M059J (cell line): ENCODE data around the gene C2. TPM values are rescaled to one million over a fixed set of nuclear protein-coding genes. Genes with fewer than 3 reads are reported as not detected.
A peak's percentile ranks its signal among the peaks of the same experiment; 100 is the strongest.

ENCODE experiments used
- DNase-seq: peaks from one replicate; pipeline ENCODE4 v3.0.0-alpha.2; 2012; ENCODE audit warnings: low read depth
- total RNA-seq: library from RNA; depleted of rRNA; stranded (reverse); fragments of >200 nt; shearing (Covaris generic); gene quantifications from 2 replicates; pipeline ENCODE4 v1.2.3, GENCODE V29; 2014; rRNA removed

C2 gene
- total RNA-seq = 2.9 and 3.3 TPM in 2 replicates

DNA sequence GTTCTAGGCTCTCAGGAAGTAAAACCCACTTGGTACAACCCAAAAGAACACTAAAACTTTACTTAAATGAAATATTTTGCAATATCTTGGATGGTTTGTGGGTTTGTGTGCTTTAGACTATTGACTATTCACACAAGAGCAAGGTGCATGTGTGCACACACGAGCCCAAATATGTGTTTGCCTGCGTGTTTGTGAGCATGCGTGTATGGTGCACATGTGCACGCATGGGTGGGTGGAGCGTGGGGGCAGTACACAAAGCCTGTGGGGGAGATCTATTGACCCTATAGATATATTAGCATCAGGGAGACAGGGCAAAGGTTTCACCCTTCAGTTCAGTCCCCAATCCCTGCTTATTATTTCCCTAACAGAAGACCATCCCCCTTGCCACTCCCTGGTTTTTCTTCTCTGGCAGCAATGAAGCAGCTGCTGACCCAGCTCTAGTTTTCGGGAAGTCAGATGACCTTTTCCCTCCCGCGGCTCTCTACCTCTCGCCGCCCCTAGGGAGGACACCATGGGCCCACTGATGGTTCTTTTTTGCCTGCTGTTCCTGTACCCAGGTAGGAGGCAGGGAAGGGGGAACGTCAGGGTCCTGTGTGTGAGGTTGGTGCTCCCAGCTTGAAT is at the start of gene C2:
C2 (plus strand) TSS at position 476 of the 621 bp plus-strand sequence; CDS start at position 512, 36 bp downstream.
- no peak for DNase-seq

DNA sequence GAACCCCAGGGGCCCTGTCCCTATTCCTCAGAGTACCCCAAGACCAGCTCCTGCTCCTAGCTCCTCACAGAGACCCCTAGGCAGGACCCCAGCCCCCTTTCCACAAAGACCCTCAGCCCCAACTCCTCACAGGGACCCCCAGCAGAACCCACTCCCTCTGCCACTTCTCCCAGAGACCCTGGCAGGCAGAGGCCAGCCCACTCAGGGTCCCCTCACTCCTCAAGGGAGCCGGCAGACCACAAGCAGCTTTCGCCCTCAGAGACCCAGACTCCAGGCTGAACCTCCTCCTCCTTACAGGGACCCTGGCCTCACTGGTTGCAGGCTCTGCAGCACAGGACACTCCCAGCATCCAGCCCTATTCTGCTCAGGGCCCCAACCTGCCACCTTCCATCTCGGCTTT is 49.3 kb upstream of the C2 start:
- DNase-seq = no peak

DNA sequence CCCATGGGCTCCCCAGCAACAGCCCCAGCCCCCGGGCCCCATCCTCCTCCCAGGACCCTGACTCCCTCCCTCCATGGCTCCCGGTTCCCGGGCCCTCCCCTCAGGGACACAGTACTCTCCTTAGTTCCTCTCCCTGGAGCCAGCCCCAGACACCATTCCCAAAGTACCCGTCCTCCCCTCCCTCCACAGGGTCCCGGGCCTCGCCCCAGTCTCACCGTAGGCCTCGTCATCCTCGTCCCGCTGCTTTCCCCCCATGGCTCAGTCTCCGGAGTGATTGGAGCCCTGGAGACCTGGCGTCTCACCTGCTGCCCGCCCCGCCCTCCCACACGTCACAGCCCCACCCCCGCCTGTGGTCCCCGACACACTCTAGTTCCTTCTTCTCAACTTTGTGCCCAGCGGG is 48.8 kb upstream of the C2 start, which contains the start of gene SLC44A4:
SLC44A4 (minus strand) TSS at position 272 of the 400 bp plus-strand sequence; CDS start at position 255, 17 bp downstream.
- no peak for DNase-seq

DNA sequence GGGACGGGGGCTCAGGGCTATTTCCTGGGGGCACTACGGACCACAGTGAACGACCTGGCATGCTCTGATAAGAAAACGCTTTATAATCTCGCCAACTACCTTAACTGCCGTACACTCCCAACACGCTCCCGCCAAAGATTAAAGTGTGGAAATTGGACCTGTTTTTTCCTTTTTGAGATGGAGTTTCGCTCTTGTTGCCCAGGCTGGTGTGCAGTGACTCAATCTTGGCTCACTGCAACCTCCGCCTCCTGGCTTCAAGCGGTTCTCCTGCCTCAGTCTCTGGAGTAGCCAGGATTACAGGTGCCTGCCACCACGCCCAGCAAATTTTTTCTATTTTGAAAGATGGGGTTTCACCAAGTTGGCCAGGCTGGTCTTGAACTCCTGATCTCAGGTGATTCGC is 48.4 kb upstream of the C2 start:
- no peak for DNase-seq

DNA sequence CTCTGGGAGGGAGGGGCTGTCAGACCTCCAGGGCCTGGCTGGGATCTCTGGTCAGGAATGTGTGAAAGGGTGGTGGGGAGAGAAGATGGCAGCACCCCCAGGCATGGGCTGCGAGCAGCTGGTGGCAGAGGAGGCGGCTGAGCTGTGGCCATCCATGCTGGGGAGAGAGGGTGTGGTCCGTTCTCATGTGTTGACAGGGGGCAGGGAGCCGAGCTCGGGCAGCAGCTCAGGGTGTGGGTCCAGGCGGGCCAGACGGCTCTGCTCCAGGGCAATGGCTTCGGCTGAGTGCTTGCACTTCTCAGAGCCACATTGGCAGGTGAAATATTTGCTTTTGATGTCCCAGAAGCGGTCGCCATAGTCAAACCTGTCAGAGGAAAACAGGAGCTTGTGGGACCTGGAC is 47.6 kb upstream of the C2 start:
- DNase-seq = no peak

DNA sequence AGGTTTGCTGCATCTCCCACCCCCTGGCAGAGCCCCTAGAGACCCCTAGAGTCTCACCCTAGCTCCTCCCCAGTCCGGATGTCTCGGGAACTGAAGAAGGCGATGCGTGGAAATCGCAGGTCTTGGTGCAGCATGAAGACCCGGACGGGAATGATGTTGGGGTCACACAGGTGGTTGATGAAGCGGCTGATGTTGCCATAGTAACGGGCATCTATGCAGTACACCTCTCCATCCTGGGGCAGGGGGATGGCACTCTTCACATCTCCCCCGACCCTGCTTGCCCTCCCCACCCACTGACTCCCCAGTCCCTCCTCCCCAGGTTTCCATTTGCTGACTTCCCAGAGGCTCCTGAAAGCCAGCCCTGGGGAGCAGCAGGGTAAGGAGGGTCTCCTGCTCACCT is 46.9 kb upstream of the C2 start:
- no peak for DNase-seq

DNA sequence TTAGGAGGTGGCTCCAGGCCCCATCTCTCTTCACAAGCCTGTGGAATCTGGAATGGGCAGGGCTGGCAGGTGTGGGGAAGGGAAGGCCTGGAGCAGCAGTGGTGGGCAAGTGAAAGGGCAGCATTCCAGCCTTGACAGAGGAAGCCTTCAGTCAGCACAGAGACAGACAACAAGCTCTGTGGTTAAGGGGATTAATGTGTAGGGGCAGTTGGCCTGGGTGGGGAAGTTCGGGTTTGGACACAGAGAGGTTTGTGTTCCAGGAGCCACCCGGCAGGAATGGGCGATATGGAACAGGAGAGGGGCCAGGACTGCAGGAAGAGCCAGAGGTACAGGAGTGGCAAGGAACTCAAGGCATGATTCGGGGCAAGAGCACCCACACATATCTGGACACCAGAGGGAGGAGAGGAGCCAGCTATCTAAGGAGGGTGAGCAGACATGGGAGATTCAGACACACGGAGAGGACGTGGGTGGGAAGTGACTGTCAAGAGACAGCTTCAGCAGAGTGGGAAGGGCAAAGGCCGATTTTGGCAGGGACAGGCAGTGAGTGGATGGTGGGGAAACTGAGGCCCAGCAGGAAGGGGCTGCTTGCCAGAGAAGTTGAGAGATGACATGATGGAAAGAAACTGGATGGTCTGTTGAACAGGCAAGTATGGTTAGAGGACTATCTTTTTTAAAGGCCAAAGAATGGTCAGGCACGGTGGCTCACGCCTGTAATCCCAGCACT is 46.2 kb upstream of the C2 start:
- no peak for DNase-seq

DNA sequence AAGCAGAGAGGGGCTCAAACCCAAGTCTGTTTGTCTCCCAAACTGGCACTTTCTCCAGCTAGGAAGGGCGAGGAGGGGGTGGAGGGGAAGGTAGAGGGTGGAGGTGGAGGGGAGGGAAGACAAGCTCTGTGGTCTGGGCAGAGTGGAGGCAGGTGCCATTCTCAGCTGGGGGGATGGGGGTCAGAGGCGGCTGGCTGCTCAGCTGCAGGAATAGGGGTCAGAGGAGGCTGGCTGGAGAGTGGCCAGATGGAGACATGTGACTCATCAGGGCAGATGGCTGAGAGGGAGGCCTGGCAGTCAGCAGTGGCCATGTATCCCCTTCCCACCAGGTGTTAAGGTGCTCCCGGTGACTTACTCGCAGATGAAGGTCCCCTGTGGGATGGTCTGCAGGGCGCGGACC is 45.2 kb upstream of the C2 start:
- peak; percentile 58 for DNase-seq

DNA sequence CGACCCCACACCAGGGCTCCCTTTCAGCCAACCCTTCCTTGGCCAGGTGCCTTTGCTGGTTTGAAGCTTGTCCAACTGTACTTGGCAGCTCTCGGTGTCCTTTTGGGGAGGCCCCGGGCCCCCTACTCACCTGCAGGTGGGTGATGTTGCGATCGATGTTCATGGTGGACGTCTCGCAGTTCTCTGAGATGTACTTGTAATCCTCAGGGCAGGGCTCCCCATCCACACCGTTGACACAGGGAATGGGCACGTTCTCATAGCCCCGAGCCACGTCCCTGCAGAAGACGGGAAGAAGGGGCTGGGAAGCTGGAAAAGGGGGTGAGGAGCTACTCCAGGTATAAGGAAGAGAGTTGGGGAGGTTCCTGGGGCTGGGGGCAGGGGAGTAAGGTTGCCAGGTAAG is 43.8 kb upstream of the C2 start:
- no peak for DNase-seq

DNA sequence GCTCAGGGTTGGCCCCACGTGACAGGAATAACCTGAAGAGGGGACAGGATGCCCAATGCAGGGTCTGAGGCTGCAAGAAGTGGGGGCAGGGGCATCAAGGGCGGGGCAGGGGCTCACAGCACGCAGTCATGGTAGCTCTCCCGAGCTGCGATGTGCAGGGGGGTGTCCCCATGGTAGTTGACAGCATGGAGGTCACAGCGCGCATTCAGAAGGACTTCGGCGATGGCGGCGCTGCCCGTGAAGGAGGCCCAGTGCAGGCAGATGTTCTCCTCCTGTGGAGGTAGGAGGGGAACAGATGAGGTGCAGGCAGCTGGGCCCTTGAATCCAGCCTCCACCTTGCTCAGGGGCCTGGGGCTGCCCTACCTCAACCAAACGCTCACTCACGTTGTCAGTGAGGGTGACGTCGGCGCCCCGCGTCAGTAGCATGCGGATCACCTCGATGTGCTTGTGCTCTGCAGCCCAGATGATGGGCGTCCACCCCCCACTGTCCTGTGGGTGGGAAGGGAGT is 42.9 kb upstream of the C2 start:
- DNase-seq = no peak

DNA sequence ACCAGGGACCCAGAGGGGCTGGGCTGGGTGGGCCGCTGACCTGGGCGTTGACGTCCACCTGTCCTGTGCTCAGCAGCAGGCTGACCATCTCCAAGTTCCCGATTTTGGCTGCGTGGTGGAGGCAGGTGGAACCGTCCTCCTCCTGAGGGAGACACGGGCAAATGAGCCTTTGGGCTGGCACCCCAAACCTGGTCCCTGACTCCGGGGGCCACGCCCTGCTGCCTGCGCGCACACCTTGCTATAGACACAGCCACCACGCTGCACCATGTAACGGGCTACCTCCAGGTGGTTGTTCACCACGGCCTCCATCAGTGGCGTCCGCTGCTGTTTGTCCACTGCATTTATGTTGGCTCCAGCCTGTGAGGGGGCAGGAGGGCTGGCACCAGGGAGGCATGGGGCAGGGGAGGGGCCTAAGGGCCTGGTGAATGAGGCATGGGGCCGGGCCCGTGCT is 41.0 kb upstream of the C2 start:
- no peak for DNase-seq

DNA sequence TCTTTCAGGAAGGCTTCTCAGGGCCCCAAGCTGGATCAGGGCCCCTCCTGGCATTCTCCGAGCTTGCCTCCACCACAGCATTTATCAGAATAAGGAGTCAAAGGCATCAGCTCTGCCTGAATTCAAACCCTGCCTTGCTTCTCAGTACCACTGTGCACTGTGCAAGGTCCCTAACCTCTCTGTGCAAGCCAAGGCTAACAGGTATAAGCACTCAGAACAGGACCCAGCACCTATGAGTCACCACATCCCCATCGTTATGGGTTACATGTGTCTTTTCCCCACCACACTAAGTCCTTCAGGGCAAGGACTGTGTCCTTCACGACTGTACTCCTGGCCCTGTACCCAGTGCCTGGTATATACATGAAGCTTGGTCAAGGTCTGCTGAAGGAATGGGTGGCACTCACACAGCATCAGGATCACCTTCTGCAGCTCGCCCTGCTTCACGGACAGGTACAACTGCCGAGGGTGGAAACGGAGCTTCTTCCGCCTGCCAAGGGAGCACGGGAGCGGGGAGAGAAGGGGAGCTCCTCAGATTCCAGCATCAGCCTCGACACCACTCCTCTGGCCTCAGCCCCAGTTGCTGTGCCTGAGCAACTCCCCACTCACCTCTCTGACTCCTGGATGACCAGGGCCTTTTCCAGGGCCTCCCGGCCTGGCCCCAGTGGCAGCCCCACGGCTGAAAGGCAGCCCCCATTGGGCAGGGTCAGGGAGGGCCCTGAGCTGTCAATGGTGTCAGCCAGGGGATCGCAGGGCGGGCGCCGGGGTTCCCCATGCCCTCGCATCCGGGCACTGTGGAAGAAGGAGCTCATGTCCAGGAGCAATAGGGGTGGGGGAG is 40.1 kb upstream of the C2 start:
- no peak for DNase-seq

DNA sequence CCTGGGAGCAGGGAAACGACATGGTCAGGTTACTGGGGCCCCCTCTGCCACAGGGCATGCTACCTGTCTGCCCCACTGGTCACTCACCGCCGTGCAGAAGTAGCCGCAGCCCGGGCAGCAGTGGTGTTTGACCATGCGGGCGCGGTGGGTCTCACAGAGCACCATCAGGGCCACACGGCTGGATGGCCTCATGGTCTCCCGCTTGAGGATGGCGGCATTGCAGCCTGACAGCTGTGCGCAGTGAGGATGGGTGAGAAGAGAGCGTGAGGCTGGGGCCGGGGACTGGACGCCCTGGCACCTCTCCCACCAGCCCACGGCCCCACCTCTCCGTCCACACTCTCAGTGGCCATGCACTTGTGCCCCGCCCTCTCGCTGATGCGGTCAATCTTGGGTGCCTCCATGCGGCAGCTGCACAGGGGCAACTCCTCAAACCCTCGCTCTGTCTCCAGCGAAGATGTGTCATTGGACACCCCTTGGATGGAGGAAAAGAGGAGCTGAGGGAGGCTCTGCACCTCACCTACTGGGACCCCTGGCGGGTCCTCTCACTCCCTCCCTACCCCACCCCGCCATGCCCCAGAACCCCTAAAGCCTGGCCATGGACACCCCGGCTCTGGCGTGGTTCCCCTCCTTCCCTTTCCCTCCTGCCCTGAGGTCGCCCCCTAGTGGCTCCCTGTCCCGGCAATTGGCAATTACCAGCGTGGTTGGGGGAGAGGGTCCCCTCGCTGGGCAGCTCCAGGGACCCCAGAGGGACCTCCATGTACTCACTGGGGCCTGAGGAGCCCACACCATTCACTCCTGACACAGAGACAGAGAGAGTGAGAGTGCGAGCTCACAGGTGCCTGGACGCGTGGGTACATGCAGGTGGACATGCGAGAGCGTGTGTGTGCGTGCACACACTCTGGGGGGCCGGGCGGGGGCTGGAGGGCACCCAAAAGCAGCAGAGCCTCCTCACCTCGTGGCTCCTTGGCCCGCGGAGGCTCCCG is 39.0 kb upstream of the C2 start:
- no peak for DNase-seq

DNA sequence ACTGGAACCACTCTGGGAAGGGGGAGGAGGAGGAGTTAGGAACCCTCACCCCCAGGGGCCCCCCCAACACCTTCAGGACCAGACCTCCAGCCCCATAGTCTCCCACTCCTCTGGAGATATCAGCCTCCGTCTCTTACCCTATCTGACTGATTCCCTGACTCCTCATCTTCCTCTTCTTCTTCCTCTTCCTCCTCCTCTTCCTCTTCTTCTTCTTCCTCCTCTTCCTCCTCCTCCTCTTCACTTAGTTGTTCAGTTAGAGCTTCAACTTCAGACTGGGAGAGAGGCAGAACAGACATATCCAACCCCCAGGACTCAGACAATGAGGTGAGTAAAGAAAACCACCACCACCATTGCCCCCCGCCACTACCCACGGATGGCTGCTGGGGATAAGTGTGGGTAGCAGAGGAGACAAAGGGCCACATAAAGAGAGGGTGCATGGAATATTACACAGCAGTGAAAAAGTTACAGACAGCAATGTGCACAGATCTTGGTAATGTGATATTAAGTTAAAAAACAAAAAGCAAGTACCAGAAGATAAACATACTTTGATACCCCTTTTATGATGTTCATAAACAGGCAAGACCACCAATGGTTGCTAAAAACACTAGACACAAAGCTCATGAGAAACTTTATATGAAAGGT is 38.1 kb upstream of the C2 start:
- no peak for DNase-seq

DNA sequence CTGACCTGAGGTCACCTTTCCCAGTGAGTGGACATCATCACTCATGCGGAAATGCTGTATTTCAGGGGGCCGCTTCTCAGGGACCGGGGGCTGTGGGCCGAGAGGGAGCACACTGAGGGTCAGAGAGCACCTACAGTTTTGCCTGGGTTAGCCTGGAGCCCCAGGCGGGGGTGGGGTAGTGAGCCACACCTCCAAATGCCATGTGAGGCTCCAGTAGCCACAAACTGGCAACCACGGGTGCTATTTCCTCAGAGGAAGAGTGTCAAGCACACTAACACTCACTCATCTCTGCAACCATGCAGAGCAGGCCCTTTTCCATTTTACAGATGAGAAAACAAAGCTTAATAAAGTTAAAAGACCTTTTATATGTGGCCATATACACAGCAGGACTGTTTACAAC is 34.7 kb upstream of the C2 start:
- no peak for DNase-seq

DNA sequence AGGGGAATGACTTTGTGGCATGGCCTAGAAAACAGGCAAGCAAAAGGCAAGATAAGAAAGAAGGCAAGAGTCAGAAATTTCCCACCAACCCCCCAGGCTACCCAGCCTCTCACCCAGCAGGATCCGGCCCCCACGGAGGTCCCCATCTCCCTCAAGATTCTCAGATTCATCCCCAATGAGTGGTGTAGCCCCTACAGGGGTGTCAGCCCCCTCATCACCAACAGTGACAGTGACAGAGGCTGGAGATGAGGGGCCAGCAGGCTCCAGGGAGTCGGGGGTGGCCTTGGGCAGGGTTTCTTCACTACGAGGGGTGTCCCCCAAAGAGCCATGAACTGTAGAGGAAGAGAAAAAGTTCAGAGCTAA is 31.0 kb upstream of the C2 start:
- DNase-seq = no peak

DNA sequence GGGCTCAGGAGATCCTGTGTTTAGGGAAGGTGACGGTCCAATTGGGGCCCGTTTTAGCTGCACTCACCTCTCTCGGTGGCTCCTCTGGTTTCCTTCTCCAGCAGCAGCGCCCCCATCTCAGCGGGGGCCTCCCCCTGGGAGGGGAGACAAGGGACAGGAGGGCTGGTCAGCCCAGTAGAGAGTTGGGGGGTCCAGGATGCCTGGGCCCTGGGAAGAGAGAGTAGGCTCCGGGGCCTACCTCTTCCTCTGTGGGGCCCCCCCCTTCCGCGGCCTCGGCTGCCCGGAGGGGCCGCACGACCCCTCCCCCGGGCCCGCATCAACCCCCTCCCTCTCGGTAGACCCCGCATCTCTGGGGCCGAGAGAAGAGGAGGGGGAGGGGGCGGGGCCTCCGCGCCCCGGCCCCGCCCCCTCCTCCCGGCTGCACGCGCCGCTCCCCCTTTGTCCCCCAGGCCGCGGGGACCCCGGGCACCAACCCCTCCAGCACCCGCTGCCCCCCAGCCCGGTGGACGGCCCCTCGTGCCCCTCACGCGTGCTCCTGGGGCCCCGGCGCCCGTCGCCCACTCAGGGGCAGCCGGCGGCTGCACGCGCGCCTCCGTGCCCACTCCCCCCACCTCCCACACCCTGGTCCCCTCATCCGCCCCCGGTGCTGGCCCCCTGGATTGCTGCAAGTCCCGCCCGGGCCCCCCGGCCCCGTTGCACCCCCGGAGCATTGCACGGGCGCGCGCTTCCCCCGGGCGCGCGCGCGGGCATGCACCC is 30.5 kb upstream of the C2 start:
- DNase-seq = no peak

DNA sequence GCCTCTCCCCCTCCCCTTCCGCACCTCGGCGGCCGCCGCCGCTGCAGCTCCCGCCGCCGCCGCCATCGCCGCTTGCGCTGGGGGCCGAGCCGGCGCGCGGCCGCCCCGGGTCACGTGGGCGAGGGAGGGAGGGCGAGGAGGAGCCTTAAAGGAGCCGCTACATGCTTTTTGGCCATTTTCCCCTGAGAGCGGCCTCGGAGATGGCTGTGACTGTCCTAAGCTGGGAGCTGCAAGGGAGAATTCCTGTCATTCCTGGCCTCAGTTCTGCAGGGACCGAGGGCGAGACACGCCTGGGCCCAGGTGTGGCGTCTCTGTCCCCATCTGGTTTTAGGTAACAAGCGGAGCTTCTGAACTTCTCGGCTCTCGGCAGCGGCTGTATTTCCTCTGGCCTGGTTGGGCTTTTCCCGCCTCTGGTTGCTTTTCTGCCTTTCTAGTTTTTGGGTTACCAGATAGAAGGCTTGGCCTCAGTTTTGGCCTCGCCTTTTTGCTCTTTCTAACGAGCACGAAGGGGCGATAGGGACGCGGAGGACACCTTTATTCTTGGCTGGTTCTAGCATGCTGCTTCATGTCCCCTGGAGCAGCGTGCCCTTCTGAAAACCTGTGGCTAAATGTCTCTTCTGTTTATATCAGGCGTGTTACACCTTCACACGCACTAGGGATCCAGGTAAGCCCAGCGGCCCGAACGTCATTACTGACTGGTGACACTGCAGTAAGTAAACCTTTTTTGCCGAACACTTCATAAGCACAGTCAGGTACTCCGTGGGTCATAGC is 29.7 kb upstream of the C2 start, which contains the start of gene EHMT2:
EHMT2 (minus strand) TSS at position 87 of the 771 bp plus-strand sequence; CDS start at position 66, 21 bp downstream.
- DNase-seq = peak; percentile 87
